ENCODE measurements around the gene DENND2D. TPM values are rescaled to one million over a fixed set of nuclear protein-coding genes. Genes with fewer than 3 reads are reported as not detected.

Gene DENND2D
- total RNA-seq, 4 donors from 2014 or later: 1.4 to 16.6 (median 6.4) TPM

DNA sequence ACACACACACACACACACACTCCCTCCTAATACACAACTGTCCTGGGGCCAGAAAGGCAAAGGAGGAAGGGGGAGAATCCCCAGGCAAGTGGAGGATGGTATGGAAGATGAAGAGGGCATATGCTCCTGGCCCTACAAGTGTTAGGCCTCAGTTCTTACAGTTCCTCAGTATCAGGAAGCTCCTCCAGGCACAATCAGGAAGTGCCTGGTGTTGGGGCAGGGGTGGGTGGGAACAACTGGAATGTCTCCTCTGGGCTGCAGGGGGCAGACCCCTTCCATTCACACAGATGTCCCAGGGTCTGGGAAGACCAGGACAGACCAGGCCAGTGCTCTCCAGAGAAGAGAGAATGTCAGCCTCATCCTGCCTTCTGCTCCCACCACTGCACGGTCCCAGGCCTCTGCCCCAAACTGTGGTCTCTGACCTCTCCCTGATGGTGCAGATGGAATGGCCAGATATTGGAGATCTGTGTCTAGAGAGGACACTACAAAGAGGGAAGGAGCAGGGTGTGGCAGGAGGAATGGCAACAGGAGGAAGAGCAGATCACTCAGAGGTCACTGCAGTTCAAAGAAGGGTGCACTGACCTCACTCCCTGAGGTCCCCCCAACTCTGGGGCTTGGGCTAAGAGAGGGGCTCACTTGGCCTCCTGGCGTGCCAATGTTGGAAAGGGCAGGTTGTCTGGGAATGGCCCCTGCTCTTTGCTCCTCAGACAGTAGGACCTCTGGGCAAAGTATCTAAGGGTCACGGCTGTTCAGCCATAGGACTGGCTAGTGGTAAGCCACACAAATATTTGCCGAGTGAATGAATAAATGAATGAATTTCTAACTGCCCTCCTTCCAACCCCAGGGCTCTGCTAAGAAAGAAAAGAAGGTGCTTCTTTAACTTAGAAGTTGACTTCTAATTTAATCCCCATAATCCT lies 2.5 kb upstream of the DENND2D start:
- Histone ChIP-seq H3K36me3 (no peaks in the 10 kb centered on the region), H3K4me1 (peaks cover 0 to 30% (median 0%) of the 10 kb centered on the region in 3 donors), H3K27ac (peak overlapping the region in 3 of 4 donors; percentile 52 to 77 (median 70)), H3K4me3 (peak overlapping the region in 1 of 2 donors; percentile 65), H3K9me3 (no peaks in the 10 kb centered on the region), H3K27me3 (peaks cover 35% of the 10 kb centered on the region)
- WGBS, 2 donors (ENCODE audit: low coverage in 1 of 2): 62% methylated on average over 3 of the region's 4 CpGs; no CpG with 5 or more reads in 1 of the 2 donors
- no peak for ATAC-seq
- TF ChIP-seq, protein P1, sequence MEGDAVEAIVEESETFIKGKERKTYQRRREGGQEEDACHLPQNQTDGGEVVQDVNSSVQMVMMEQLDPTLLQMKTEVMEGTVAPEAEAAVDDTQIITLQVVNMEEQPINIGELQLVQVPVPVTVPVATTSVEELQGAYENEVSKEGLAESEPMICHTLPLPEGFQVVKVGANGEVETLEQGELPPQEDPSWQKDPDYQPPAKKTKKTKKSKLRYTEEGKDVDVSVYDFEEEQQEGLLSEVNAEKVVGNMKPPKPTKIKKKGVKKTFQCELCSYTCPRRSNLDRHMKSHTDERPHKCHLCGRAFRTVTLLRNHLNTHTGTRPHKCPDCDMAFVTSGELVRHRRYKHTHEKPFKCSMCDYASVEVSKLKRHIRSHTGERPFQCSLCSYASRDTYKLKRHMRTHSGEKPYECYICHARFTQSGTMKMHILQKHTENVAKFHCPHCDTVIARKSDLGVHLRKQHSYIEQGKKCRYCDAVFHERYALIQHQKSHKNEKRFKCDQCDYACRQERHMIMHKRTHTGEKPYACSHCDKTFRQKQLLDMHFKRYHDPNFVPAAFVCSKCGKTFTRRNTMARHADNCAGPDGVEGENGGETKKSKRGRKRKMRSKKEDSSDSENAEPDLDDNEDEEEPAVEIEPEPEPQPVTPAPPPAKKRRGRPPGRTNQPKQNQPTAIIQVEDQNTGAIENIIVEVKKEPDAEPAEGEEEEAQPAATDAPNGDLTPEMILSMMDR (IDR thresholded peaks at IDR 0.05): no peak
- TF ChIP-seq POLR2AphosphoS5 (IDR thresholded peaks at IDR 0.05) (no peak), EP300 (IDR thresholded peaks at IDR 0.05) (no peak), POLR2A (IDR thresholded peaks at IDR 0.05) (no peak)

DNA sequence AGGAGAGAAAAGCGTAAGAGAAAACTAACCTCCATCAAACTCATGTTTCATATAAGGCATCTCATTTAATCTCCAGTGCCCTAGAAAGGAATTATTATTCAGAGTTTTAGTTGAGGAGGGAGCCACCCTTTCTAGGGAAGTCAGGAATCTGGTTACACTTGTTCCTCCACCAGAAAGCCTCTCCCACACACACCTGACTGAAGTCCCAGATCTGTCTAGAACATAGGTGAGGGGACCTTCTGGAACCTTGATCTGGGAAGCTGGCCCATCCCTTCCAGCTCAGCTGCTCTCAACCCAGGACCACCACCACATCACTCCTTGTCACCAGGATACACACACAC lies 1.9 kb upstream of the DENND2D start:
- Histone ChIP-seq H3K4me1 (peaks cover 0 to 30% (median 0%) of the 10 kb centered on the region in 3 donors), H3K36me3 (no peaks in the 10 kb centered on the region), H3K9me3 (no peaks in the 10 kb centered on the region), H3K27me3 (peaks cover 35% of the 10 kb centered on the region), H3K27ac (no peak overlapping the region), H3K4me3 (no peak overlapping the region)
- TF ChIP-seq, protein P1 (IDR thresholded peaks at IDR 0.05): no peak
- TF ChIP-seq POLR2AphosphoS5 (IDR thresholded peaks at IDR 0.05) (no peak), POLR2A (IDR thresholded peaks at IDR 0.05) (no peak), EP300 (IDR thresholded peaks at IDR 0.05) (no peak)
- WGBS, 2 donors (ENCODE audit: low coverage in 1 of 2): 92 to 100% methylated on average over 1 of the region's 1 CpG
- ATAC-seq: no peak

DNA sequence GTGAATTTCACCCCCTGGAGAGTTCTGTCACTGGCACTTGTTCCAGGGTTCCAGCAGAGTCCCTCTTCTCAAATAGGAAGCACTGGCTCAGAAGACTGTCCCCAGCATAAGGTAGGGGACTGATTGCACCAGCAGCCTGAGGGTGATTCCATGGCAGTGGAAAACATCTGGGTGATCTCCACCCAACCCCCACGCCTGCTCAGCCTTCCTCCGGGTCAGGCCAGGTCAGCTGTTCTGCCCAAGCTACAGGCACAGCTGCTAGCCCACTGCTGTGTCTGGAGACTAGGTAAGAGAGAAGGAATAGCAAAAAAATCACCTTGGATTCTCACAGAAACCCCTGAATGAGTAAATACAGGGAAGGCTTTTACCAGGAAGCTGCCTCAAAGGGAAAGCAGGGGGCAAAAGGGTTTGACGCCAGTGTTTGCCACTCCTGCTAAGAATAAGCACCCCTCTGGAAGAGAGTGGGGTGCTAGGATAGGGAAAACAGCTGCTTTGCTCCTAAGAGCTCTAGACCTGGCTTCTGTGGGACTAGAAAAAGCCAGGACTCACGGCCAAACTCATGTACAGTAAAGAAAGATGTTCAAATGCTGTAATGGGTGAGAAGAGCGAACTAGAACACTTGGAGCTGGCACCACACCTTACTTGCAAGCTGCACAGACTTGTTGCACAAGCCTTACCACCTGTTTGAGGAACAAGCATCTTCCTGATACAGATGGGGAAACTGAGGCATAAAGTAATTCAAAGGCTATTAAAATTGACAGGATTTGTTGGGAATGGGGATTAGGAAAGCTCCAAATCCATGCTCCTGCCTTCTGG lies 1.0 kb upstream of the DENND2D start:
- Histone ChIP-seq H3K4me3 (no peak overlapping the region), H3K4me1 (peaks cover 0 to 30% (median 0%) of the 10 kb centered on the region in 3 donors), H3K9me3 (no peaks in the 10 kb centered on the region), H3K27me3 (peaks cover 32% of the 10 kb centered on the region), H3K27ac (peak overlapping the region in 2 of 4 donors; percentile 14 to 43), H3K36me3 (no peaks in the 10 kb centered on the region)
- no peak for ATAC-seq
- no peak for TF ChIP-seq POLR2AphosphoS5 (IDR thresholded peaks at IDR 0.05)
- TF ChIP-seq, protein P1 (IDR thresholded peaks at IDR 0.05): no peak
- TF ChIP-seq EP300 (IDR thresholded peaks at IDR 0.05): no peak
- TF ChIP-seq POLR2A (IDR thresholded peaks at IDR 0.05): no peak
- 71 to 81% methylated on average over 2 of the region's 5 CpGs for WGBS, 2 donors (ENCODE audit: low coverage in 1 of 2)

DNA sequence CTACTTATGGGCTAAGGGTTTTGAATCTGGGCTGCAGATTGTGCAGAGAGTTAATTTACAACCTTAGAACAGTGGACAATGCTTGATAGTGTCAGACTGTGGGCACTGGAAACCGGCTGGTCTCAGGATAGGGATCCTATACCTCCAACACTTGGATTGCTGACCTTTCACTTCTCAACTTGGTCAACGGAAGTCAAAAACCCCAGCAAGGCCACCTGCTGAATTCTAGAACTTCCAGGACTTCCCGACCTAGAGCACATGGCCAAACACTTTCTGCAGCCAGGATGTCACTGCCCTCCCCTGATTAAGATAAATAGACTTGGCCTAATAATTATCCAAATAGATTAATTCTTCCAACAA lies 336 bp upstream of the DENND2D start:
- TF ChIP-seq POLR2AphosphoS5 (IDR thresholded peaks at IDR 0.05): no peak
- no peak for TF ChIP-seq POLR2A (IDR thresholded peaks at IDR 0.05)
- no peak for TF ChIP-seq EP300 (IDR thresholded peaks at IDR 0.05)
- TF ChIP-seq, protein P1 (IDR thresholded peaks at IDR 0.05): no peak
- WGBS, 2 donors (ENCODE audit: low coverage in 1 of 2): 68 to 80% methylated on average over 2 to 3 of the region's 3 CpGs
- ATAC-seq: no peak
- Histone ChIP-seq H3K27ac (peak overlapping the region in 3 of 4 donors; percentile 14 to 57 (median 43)), H3K36me3 (no peaks in the 10 kb centered on the region), H3K27me3 (peaks cover 29% of the 10 kb centered on the region), H3K4me1 (peaks cover 0 to 30% (median 0%) of the 10 kb centered on the region in 3 donors), H3K4me3 (no peak overlapping the region), H3K9me3 (no peaks in the 10 kb centered on the region)

Measured in gastroesophageal sphincter (tissue), 4 donors.